SJSA1 (cell line): ENCODE data around the gene CLMN. TPM values are rescaled to one million over a fixed set of nuclear protein-coding genes. Genes with fewer than 3 reads are reported as not detected.
"Not testable (repeated sequence)": the region's sequence is repeated elsewhere in the genome, so short reads cannot be mapped to it uniquely, and the experiment has no call there.

ENCODE experiments used
- DNase-seq, 2 experiments: peaks; one replicate each; pipeline ENCODE4 v3.0.0-alpha.2; 2015 to 2020; ENCODE audit warnings: low spot score in 2 of 2, low read depth in 1 of 2
- H3K27ac ChIP-seq: fragments of 250-450 bp; sonication (Bioruptor Pico); 2 replicates; pipeline ENCODE4 v1.5.1; 2020; ENCODE audit warnings: mild to moderate bottlenecking, moderate library complexity
- H3K27me3 ChIP-seq: fragments of 250-450 bp; sonication (Bioruptor Pico); replicated peaks from 2 replicates; pipeline ENCODE4 v1.5.1; 2020; ENCODE audit warnings: mild to moderate bottlenecking, moderate library complexity
- H3K36me3 ChIP-seq: fragments of 250-450 bp; sonication (Bioruptor Pico); 2 replicates; pipeline ENCODE4 v1.5.1; 2020; ENCODE audit warnings: mild to moderate bottlenecking
- H3K4me1 ChIP-seq: fragments of 250-450 bp; sonication (Bioruptor Pico); replicated peaks from 2 replicates; pipeline ENCODE4 v1.6.1; 2021; ENCODE audit warnings: mild to moderate bottlenecking
- H3K4me3 ChIP-seq: fragments of 250-450 bp; sonication (Bioruptor Pico); 2 replicates; pipeline ENCODE4 v1.5.1; 2020; ENCODE audit warnings: mild to moderate bottlenecking
- H3K9me3 ChIP-seq: fragments of 250-450 bp; sonication (Bioruptor Pico); replicated peaks from 2 replicates; pipeline ENCODE4 v1.5.1; 2020; ENCODE audit warnings: mild to moderate bottlenecking
- total RNA-seq: library from RNA; depleted of rRNA; stranded (reverse); fragments of >200 nt; shearing (Covaris generic); gene quantifications from 2 replicates; pipeline ENCODE4 v1.2.3, GENCODE V29; 2014

The CLMN gene
- total RNA-seq, 1 experiment from 2014 or later, result 4.7 TPM

- no peaks in the 10 kb centered on the region for H3K4me1 ChIP-seq
- no peak for DNase-seq
- H3K36me3 ChIP-seq, result no peaks in the 10 kb centered on the region; the same call in 1 of the 2 replicates
- no peak overlapping the region for H3K4me3 ChIP-seq
- peaks cover 4% of the 10 kb centered on the region; the same call in 1 of the 2 replicates for H3K9me3 ChIP-seq
- no peak overlapping the region for H3K27ac ChIP-seq
- H3K27me3 ChIP-seq, result no peaks in the 10 kb centered on the region; the same call in 1 of the 2 replicates
These were observed 177.5 kb downstream of the CLMN start for GRCh38 chr14:95142208-95142607.

DNA sequence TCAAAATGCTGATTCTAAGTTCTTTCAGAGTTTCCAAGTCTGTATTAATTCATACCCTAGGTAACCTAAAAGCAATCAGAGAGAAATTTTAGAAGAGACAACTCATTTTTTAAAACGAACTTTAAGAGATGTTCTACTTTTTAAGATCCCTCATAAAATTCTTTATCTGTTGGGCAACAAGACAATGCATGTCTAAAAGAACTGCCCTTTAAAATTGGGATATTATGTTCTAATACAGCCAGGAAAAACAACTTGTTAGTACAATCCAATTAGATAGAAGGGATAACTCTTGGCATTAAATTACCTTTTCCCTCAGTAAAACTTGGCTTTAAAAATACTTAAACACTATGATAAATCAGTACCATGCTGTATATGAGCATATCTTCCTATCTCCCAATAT, 178.0 kb downstream of the CLMN start:
- Histone ChIP-seq H3K9me3 (peaks cover 4% of the 10 kb centered on the region; the same call in 1 of the 2 replicates), H3K27ac (no peak overlapping the region), H3K27me3 (no peaks in the 10 kb centered on the region; the same call in 1 of the 2 replicates), H3K4me3 (no peak overlapping the region), H3K36me3 (no peaks in the 10 kb centered on the region; the same call in 1 of the 2 replicates), H3K4me1 (no peaks in the 10 kb centered on the region)
- no peak for DNase-seq

GRCh38 chr14:95140060-95140858, 179.4 kb downstream of the CLMN start:
- H3K4me3 ChIP-seq, result no peak overlapping the region
- no peaks in the 10 kb centered on the region; the same call in 1 of the 2 replicates for H3K27me3 ChIP-seq
- peaks cover 4% of the 10 kb centered on the region; the same call in 1 of the 2 replicates for H3K9me3 ChIP-seq
- no peaks in the 10 kb centered on the region for H3K4me1 ChIP-seq
- H3K27ac ChIP-seq, result no peak overlapping the region
- no peaks in the 10 kb centered on the region; the same call in 1 of the 2 replicates for H3K36me3 ChIP-seq
- no peak for DNase-seq

- no peak for DNase-seq
- no peaks in the 10 kb centered on the region for H3K9me3 ChIP-seq
- no peaks in the 10 kb centered on the region; the same call in 1 of the 2 replicates for H3K36me3 ChIP-seq
- H3K4me3 ChIP-seq, result no peak overlapping the region
- H3K27ac ChIP-seq, result no peak overlapping the region
- no peaks in the 10 kb centered on the region; the same call in 1 of the 2 replicates for H3K27me3 ChIP-seq
- no peaks in the 10 kb centered on the region for H3K4me1 ChIP-seq
These were observed 180.8 kb downstream of the CLMN start for GRCh38 chr14:95138876-95139275.

GRCh38 chr14:95138455-95138854, 181.3 kb downstream of the CLMN start:
- H3K27ac ChIP-seq, H3K36me3 ChIP-seq, H3K27me3 ChIP-seq, H3K4me3 ChIP-seq, H3K4me1 ChIP-seq, DNase-seq, H3K9me3 ChIP-seq: not testable (repeated sequence)

DNA sequence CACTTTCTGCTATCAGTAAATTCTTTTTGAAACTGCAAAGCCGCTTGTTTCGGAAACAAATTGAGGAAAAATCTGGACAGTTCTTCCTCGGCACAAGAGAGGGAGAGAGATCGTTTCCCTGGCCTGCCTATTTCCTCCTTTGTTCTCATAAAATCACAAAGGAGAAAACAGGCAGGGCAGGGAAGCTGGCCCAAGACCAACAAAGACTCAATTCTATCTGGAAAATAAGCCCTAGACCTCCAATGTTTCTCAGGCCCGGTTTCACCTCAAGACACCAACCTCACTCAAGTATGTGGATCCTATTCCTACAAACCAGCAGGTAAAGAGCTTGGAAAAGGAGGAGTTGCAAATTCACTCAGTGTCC, 181.9 kb downstream of the CLMN start:
- H3K9me3 ChIP-seq, result no peaks in the 10 kb centered on the region
- H3K36me3 ChIP-seq, result no peaks in the 10 kb centered on the region; the same call in 1 of the 2 replicates
- peaks cover 9% of the 10 kb centered on the region for H3K4me1 ChIP-seq
- no peak overlapping the region for H3K4me3 ChIP-seq
- no peaks in the 10 kb centered on the region; the same call in 1 of the 2 replicates for H3K27me3 ChIP-seq
- no peak for DNase-seq
- H3K27ac ChIP-seq, result no peak overlapping the region

- no peak for DNase-seq
- no peaks in the 10 kb centered on the region; the same call in 1 of the 2 replicates for H3K36me3 ChIP-seq
- H3K27me3 ChIP-seq, result no peaks in the 10 kb centered on the region; the same call in 1 of the 2 replicates
- no peaks in the 10 kb centered on the region for H3K9me3 ChIP-seq
- no peak overlapping the region for H3K27ac ChIP-seq
- H3K4me1 ChIP-seq, result peaks cover 12% of the 10 kb centered on the region
- no peak overlapping the region for H3K4me3 ChIP-seq
These were observed 182.4 kb downstream of the CLMN start for GRCh38 chr14:95137164-95137803.

GRCh38 chr14:95136631-95137030, 183.1 kb downstream of the CLMN start:
- DNase-seq, result no peak
- Histone ChIP-seq H3K27me3 (no peaks in the 10 kb centered on the region; the same call in 1 of the 2 replicates), H3K4me1 (peaks cover 14% of the 10 kb centered on the region), H3K36me3 (peaks cover 2% of the 10 kb centered on the region; the same call in 1 of the 2 replicates), H3K27ac (no peak overlapping the region), H3K9me3 (no peaks in the 10 kb centered on the region), H3K4me3 (no peak overlapping the region)

- Histone ChIP-seq H3K27me3 (no peaks in the 10 kb centered on the region), H3K36me3 (peaks cover 10% of the 10 kb centered on the region), H3K27ac (no peak overlapping the region), H3K4me1 (peaks cover 14% of the 10 kb centered on the region), H3K9me3 (no peaks in the 10 kb centered on the region), H3K4me3 (no peak overlapping the region)
- DNase-seq, result no peak
These were observed 185.3 kb downstream of the CLMN start for GRCh38 chr14:95134304-95134933.

GRCh38 chr14:95133282-95133681, 186.4 kb downstream of the CLMN start:
- Histone ChIP-seq H3K27ac (peak overlapping the region; percentile 66), H3K4me3 (no peak overlapping the region), H3K27me3 (no peaks in the 10 kb centered on the region), H3K9me3 (no peaks in the 10 kb centered on the region), H3K36me3 (peaks cover 14% of the 10 kb centered on the region), H3K4me1 (peaks cover 14% of the 10 kb centered on the region)
- peak in 1 of 2 experiments; percentile 7 for DNase-seq

- Histone ChIP-seq H3K27me3 (no peaks in the 10 kb centered on the region), H3K27ac (peak overlapping the region; percentile 66), H3K9me3 (no peaks in the 10 kb centered on the region), H3K4me3 (no peak overlapping the region), H3K36me3 (peaks cover 14% of the 10 kb centered on the region), H3K4me1 (peaks cover 14% of the 10 kb centered on the region)
- DNase-seq, result peak in 1 of 2 experiments; percentile 19
These were observed 186.9 kb downstream of the CLMN start for GRCh38 chr14:95132760-95133159.
